Measurements from ENCODE around the gene GNB4. TPM values are rescaled to one million over a fixed set of nuclear protein-coding genes. Genes with fewer than 3 reads are reported as not detected.

Gene GNB4
- polyA plus RNA-seq, 1 donor from 2014 or later = 42.8 TPM

DNA sequence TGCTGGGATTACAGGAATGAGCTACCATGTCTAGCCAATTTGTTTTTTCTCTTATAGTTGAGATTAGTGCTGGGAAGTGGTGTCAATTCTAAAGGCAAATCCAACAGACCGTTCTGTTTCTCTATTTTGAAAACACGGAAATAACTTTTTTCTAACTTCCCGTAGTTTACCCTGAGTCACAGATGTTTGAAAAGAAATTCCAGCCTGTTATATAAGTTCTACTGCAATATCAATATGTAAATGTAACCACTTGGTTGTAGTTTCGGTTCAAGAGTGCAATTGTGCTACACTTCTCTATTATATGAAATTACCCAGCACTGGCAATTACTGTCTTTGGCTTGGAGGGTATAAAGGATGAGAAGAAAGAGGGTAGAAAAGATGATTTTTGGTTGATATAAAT is 22.3 kb upstream of the GNB4 start:
- no peaks in the 10 kb centered on the region for H3K9me2 ChIP-seq (ENCODE audit: insufficient read depth, low read length)
- no peak overlapping the region for H3K9ac ChIP-seq (ENCODE audit: low read length)
- H3K4me3 ChIP-seq (ENCODE audit: low read length) = no peak overlapping the region
- H2AFZ ChIP-seq (ENCODE audit: low read depth, low read length) = no peak overlapping the region
- H3K27me3 ChIP-seq (ENCODE audit: insufficient read depth, low read depth, low read length) = no peaks in the 10 kb centered on the region
- no peak overlapping the region for H3K4me2 ChIP-seq (ENCODE audit: low read length)
- no peaks in the 10 kb centered on the region for H3K36me3 ChIP-seq (ENCODE audit: insufficient read depth, low read length)
- H3K79me2 ChIP-seq (replicated peaks; ENCODE audit: insufficient read depth, low read length) = no peaks in the 10 kb centered on the region
- H3K27ac ChIP-seq (ENCODE audit: low read length) = no peak overlapping the region
- H4K20me1 ChIP-seq (ENCODE audit: insufficient read depth) = no peaks in the 10 kb centered on the region
- TF ChIP-seq POLR2AphosphoS5 (IDR thresholded peaks at IDR 0.05) = no peak
- H3F3A ChIP-seq (ENCODE audit: insufficient read depth, low read length, poor library complexity, severe bottlenecking) = no peaks in the 10 kb centered on the region
- no peaks in the 10 kb centered on the region for H3K9me3 ChIP-seq (ENCODE audit: low read length)

DNA sequence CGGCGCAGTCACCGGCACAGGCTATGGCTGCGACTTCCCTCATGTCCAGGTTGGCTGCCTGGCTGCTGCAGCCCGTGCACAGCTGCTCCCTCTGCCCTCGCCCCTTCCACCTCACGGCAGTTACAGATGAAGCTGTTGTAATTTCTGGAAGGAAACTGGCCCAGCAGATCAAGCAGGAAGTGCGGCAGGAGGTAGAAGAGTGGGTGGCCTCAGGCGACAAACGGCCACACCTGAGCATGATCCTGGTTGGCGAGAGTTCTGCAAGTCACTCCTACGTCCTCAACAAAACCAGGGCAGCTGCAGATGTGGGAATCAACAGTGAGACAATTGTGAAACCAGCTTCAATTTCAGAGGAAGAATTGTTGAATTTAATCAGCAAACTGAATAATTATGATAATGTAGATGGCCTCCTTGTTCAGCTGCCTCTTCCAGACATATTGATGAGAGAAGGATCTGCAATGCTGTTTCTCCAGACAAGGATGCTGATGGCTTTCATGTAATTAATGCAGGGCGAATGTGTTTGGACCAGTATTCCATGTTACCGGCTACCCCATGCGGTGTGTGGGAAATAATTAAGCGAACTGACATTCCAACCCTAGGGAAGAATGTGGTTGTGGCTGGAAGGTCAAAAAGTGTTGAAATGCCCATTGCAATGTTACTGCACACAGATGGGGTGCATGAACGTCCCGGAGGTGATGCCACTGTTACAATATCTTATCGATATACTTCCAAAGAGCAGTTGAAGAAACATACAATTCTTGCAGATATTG is 13.2 kb upstream of the GNB4 start:
- no peak for TF ChIP-seq EP300 (conservative IDR thresholded peaks at IDR 0.05; ENCODE audit: poor library complexity, severe bottlenecking)
- no peak for TF ChIP-seq TAF1 (IDR thresholded peaks at IDR 0.05; ENCODE audit: low read depth)
- TF ChIP-seq RAD21 (conservative IDR thresholded peaks at IDR 0.05) = no peak
- TF ChIP-seq, protein P1, sequence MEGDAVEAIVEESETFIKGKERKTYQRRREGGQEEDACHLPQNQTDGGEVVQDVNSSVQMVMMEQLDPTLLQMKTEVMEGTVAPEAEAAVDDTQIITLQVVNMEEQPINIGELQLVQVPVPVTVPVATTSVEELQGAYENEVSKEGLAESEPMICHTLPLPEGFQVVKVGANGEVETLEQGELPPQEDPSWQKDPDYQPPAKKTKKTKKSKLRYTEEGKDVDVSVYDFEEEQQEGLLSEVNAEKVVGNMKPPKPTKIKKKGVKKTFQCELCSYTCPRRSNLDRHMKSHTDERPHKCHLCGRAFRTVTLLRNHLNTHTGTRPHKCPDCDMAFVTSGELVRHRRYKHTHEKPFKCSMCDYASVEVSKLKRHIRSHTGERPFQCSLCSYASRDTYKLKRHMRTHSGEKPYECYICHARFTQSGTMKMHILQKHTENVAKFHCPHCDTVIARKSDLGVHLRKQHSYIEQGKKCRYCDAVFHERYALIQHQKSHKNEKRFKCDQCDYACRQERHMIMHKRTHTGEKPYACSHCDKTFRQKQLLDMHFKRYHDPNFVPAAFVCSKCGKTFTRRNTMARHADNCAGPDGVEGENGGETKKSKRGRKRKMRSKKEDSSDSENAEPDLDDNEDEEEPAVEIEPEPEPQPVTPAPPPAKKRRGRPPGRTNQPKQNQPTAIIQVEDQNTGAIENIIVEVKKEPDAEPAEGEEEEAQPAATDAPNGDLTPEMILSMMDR (IDR thresholded peaks at IDR 0.05; ENCODE audit: poor library complexity, severe bottlenecking) = no peak
- TF ChIP-seq POLR2AphosphoS5 (IDR thresholded peaks at IDR 0.05) = no peak
- TF ChIP-seq, protein P2, sequence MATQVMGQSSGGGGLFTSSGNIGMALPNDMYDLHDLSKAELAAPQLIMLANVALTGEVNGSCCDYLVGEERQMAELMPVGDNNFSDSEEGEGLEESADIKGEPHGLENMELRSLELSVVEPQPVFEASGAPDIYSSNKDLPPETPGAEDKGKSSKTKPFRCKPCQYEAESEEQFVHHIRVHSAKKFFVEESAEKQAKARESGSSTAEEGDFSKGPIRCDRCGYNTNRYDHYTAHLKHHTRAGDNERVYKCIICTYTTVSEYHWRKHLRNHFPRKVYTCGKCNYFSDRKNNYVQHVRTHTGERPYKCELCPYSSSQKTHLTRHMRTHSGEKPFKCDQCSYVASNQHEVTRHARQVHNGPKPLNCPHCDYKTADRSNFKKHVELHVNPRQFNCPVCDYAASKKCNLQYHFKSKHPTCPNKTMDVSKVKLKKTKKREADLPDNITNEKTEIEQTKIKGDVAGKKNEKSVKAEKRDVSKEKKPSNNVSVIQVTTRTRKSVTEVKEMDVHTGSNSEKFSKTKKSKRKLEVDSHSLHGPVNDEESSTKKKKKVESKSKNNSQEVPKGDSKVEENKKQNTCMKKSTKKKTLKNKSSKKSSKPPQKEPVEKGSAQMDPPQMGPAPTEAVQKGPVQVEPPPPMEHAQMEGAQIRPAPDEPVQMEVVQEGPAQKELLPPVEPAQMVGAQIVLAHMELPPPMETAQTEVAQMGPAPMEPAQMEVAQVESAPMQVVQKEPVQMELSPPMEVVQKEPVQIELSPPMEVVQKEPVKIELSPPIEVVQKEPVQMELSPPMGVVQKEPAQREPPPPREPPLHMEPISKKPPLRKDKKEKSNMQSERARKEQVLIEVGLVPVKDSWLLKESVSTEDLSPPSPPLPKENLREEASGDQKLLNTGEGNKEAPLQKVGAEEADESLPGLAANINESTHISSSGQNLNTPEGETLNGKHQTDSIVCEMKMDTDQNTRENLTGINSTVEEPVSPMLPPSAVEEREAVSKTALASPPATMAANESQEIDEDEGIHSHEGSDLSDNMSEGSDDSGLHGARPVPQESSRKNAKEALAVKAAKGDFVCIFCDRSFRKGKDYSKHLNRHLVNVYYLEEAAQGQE (IDR thresholded peaks at IDR 0.05; ENCODE audit: borderline replicate concordance) = no peak
- TF ChIP-seq SMC3 (conservative IDR thresholded peaks at IDR 0.05; ENCODE audit: poor library complexity) = no peak
- no peak for TF ChIP-seq MXI1 (conservative IDR thresholded peaks at IDR 0.05; ENCODE audit: poor library complexity, severe bottlenecking)
- no peak for TF ChIP-seq EZH2 (IDR thresholded peaks at IDR 0.05; ENCODE audit: borderline replicate concordance, insufficient read depth, low read length, poor library complexity, severe bottlenecking)

More for the DNA sequence above, 13.2 kb upstream of the GNB4 start:
- no peak overlapping the region for H2AFZ ChIP-seq (ENCODE audit: low read depth, low read length)
- no peaks in the 10 kb centered on the region for H3K79me2 ChIP-seq (replicated peaks; ENCODE audit: insufficient read depth, low read length)
- no peak overlapping the region for H3K27ac ChIP-seq (ENCODE audit: low read length)
- H3K4me2 ChIP-seq (ENCODE audit: low read length) = no peak overlapping the region
- H3K4me3 ChIP-seq (ENCODE audit: low read length) = no peak overlapping the region
- no peaks in the 10 kb centered on the region for H3F3A ChIP-seq (ENCODE audit: insufficient read depth, low read length, poor library complexity, severe bottlenecking)
- no peaks in the 10 kb centered on the region for H4K20me1 ChIP-seq (ENCODE audit: insufficient read depth)
- no peak overlapping the region for H3K9ac ChIP-seq (ENCODE audit: low read length)
- no peaks in the 10 kb centered on the region for H3K27me3 ChIP-seq (ENCODE audit: insufficient read depth, low read depth, low read length)
- H3K36me3 ChIP-seq (ENCODE audit: insufficient read depth, low read length) = no peaks in the 10 kb centered on the region
- no peaks in the 10 kb centered on the region for H3K9me2 ChIP-seq (ENCODE audit: insufficient read depth, low read length)
- no peaks in the 10 kb centered on the region for H3K9me3 ChIP-seq (ENCODE audit: low read length)
